Stimulated activated CD8-positive, alpha-beta memory T cell treated with anti-CD3 and anti-CD28 coated beads, Interleukin-7, amount 100 ng/mL, for 4 hours (primary cell): ENCODE measurements around the gene MMRN2.
A peak's percentile ranks its signal among the peaks of the same experiment; 100 is the strongest.
"Not testable (repeated sequence)": the region's sequence is repeated elsewhere in the genome, so short reads cannot be mapped to it uniquely, and the experiment has no call there.

Experiments
- DNase-seq, 2 donors: peaks; one replicate each; pipeline ENCODE4 v3.0.0-alpha.2; 2020; ENCODE audit warnings: low read depth in 2 of 2

The MMRN2 gene

GRCh38 chr10:86940677-86941076 is 16.7 kb downstream of the MMRN2 start:
- no peak for DNase-seq

- not testable (repeated sequence) for DNase-seq
These were observed 17.3 kb downstream of the MMRN2 start for GRCh38 chr10:86940076-86940475.

GRCh38 chr10:86938260-86938659 is 19.2 kb downstream of the MMRN2 start:
- DNase-seq = no peak

- DNase-seq = no peak
These were observed 19.8 kb downstream of the MMRN2 start for GRCh38 chr10:86937502-86938154.

- DNase-seq = no peak
These were observed 20.5 kb downstream of the MMRN2 start for GRCh38 chr10:86936661-86937501.

GRCh38 chr10:86934162-86934711 is 23.2 kb downstream of the MMRN2 start:
- DNase-seq = not testable (repeated sequence)

GRCh38 chr10:86932674-86933073 is 24.7 kb downstream of the MMRN2 start:
- DNase-seq = no peak

- no peak for DNase-seq
These were observed 25.5 kb downstream of the MMRN2 start for GRCh38 chr10:86931872-86932271.

GRCh38 chr10:86929468-86930380 is 27.7 kb downstream of the MMRN2 start:
- no peak for DNase-seq

- no peak for DNase-seq
These were observed 34.9 kb downstream of the MMRN2 start for GRCh38 chr10:86922553-86922961.

- no peak for DNase-seq
These were observed 39.4 kb downstream of the MMRN2 start for GRCh38 chr10:86918022-86918471.

- DNase-seq = no peak
These were observed 42.7 kb downstream of the MMRN2 start for GRCh38 chr10:86914734-86915133.

GRCh38 chr10:86905429-86905828 is 52.0 kb downstream of the MMRN2 start:
- DNase-seq = no peak

- DNase-seq = no peak
These were observed 52.8 kb downstream of the MMRN2 start for GRCh38 chr10:86904600-86904999.

- no peak for DNase-seq
These were observed 56.5 kb downstream of the MMRN2 start for GRCh38 chr10:86900955-86901354.

GRCh38 chr10:86899670-86900276 is 57.6 kb downstream of the MMRN2 start:
- DNase-seq = peak in 1 of 2 donors; percentile 9

GRCh38 chr10:86899132-86899531 is 58.3 kb downstream of the MMRN2 start:
- no peak for DNase-seq

GRCh38 chr10:86898511-86898910 is 58.9 kb downstream of the MMRN2 start:
- no peak for DNase-seq

GRCh38 chr10:86889997-86890396 is 67.4 kb downstream of the MMRN2 start:
- no peak for DNase-seq

GRCh38 chr10:86888585-86889381 is 68.6 kb downstream of the MMRN2 start:
- no peak for DNase-seq
